HG03342 (cell line): ENCODE measurements around the gene MPDZ.
"Not testable (repeated sequence)": the region's sequence is repeated elsewhere in the genome, so short reads cannot be mapped to it uniquely, and the experiment has no call there.

ENCODE experiments used
- ATAC-seq: cut with Tn5 transposase; IDR thresholded peaks from one replicate; pipeline ENCODE4 v1.9.1; 2021; ENCODE audit warnings: mild to moderate bottlenecking, moderate library complexity; ENCODE audit not compliant: unreplicated experiment

Gene MPDZ

GRCh38 chr9:13268469-13268868, 11.0 kb downstream of the MPDZ start:
- no peak for ATAC-seq

GRCh38 chr9:13267743-13268142, 11.7 kb downstream of the MPDZ start:
- ATAC-seq, result no peak

GRCh38 chr9:13266167-13266566, 13.3 kb downstream of the MPDZ start:
- ATAC-seq, result no peak

- ATAC-seq, result no peak
Measured at GRCh38 chr9:13264788-13265187, 14.7 kb downstream of the MPDZ start.

GRCh38 chr9:13263511-13263910, 16.0 kb downstream of the MPDZ start:
- ATAC-seq, result no peak

- ATAC-seq, result no peak
Measured at GRCh38 chr9:13252852-13253251, 26.6 kb downstream of the MPDZ start.

- ATAC-seq, result no peak
Measured at GRCh38 chr9:13244181-13244580, 35.3 kb downstream of the MPDZ start.

- ATAC-seq, result no peak
Measured at GRCh38 chr9:13241283-13241682, 38.2 kb downstream of the MPDZ start.

- no peak for ATAC-seq
Measured at GRCh38 chr9:13239660-13240059, 39.8 kb downstream of the MPDZ start.

- ATAC-seq, result no peak
Measured at GRCh38 chr9:13239208-13239607, 40.3 kb downstream of the MPDZ start.

- no peak for ATAC-seq
Measured at GRCh38 chr9:13234932-13235331, 44.6 kb downstream of the MPDZ start.

GRCh38 chr9:13228431-13228830, 51.1 kb downstream of the MPDZ start:
- ATAC-seq, result no peak

GRCh38 chr9:13224366-13224765, 55.1 kb downstream of the MPDZ start:
- no peak for ATAC-seq

GRCh38 chr9:13222733-13223132, 56.8 kb downstream of the MPDZ start:
- ATAC-seq, result not testable (repeated sequence)

- no peak for ATAC-seq
Measured at GRCh38 chr9:13221741-13222140, 57.8 kb downstream of the MPDZ start.

- ATAC-seq, result no peak
Measured at GRCh38 chr9:13220837-13221236, 58.7 kb downstream of the MPDZ start.

GRCh38 chr9:13215791-13216554, 63.5 kb downstream of the MPDZ start:
- ATAC-seq, result no peak

- no peak for ATAC-seq
Measured at GRCh38 chr9:13213998-13214397, 65.5 kb downstream of the MPDZ start.

GRCh38 chr9:13213337-13213736, 66.2 kb downstream of the MPDZ start:
- ATAC-seq, result no peak

GRCh38 chr9:13210306-13210705, 69.2 kb downstream of the MPDZ start:
- ATAC-seq, result no peak

- no peak for ATAC-seq
Measured at GRCh38 chr9:13209498-13209897, 70.0 kb downstream of the MPDZ start.

- no peak for ATAC-seq
Measured at GRCh38 chr9:13205824-13206223, 73.7 kb downstream of the MPDZ start.

GRCh38 chr9:13190040-13190439, 89.5 kb downstream of the MPDZ start:
- ATAC-seq, result no peak
